DMS53 (cell line): ENCODE measurements around the gene OR6N1.

Experiments
- DNase-seq: peaks from one replicate; lab custom pipeline; 2025; lab: John Stamatoyannopoulos, UW

OR6N1 gene

DNA sequence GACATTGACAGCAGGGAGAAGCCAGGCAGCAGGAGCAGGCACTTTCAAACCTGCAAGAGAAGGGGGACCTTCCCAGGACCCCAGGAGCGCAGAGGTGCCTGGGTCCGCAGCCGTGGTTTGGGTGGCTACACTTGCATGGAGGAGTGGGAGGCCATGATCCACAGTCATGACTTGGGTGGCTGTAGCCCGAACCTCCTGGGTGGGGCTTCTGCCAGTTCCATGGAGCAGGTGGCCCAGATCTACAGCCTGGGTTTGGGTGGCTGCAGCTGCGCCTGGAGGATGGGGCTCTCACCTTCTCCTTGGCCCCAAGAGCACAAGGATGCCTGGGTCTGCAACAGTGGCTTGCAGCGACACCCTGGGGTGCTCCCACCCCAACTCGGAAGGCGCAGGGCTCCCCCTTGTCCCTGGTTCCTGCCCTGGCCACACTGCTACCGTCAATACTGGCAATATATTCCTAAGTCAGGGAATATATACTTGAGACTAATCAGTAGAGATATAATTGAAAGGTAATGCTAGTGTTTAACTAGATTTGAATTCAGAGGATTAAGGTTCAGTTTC lies 19.8 kb downstream of the OR6N1 start:
- no peak for DNase-seq

DNA sequence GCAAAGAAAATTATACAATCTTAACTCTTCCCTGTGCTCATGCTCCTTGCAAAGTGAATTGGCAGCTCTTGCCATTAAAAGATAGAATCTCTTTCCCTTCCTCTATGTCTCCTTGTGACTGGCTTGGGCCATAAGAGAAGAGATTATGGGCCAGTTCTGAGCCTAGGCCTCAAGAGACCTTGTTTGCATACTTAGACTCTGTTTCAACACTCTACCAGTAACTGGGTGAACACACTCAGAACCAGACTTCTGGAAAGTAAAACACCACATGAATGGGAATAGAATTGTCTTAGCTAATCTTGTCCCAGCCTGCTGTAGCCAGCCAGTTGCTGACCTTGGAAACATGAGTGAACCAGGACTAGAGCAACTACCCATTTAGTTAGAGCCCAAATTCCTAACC lies 36.1 kb downstream of the OR6N1 start:
- DNase-seq = no peak

- no peak for DNase-seq
Observed at GRCh38 chr1:158732524-158732923, 39.5 kb downstream of the OR6N1 start.

- DNase-seq = no peak
Observed at GRCh38 chr1:158731707-158732106, 40.3 kb downstream of the OR6N1 start.

DNA sequence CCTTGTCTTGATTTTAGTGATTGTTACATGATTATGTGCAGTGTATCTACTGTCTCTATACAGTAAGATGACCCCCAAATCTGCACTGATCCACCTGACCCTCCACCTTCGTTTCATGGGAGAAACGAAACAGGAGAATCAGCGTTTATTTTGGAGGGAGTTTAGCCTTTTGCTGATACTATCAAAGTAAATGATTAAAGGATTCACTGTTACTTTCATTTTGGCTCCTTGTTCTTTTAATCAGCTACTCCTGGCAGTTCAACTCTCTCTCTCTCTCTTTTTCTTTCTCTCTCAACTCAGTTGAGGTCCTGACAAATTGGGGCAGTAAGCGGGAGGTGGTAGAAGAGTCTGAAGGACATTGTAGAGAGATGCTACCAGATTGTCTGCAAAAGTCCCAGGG lies 41.5 kb downstream of the OR6N1 start:
- DNase-seq = no peak

GRCh38 chr1:158728510-158729225 lies 43.3 kb downstream of the OR6N1 start:
- DNase-seq = no peak

- DNase-seq = no peak
Observed at GRCh38 chr1:158724442-158724841, 47.6 kb downstream of the OR6N1 start.

DNA sequence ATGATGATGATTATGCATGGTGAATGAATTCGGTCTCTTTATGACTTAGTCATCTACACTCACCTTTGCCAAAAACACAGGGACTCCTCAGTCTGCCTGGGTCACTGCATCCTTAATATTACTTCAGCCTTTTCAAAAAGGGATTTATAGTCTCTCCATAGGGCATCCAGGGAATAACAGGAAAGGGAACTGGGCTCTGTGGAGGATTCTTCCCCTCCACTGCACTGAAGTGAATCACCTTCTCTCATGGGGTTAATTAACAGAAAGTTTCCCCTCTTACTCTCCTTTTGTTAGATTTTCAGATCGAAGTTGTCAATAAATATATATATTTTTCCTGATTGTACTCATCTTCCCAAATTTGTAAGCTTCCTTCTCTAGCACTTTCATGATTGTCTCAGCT lies 51.4 kb downstream of the OR6N1 start, which contains the start of gene OR6K3:
Gene OR6K3 (minus strand): TSS at position 101 of the 400 bp plus-strand sequence. CDS start 2,605 bp downstream, outside the sequence.
- DNase-seq = no peak

DNA sequence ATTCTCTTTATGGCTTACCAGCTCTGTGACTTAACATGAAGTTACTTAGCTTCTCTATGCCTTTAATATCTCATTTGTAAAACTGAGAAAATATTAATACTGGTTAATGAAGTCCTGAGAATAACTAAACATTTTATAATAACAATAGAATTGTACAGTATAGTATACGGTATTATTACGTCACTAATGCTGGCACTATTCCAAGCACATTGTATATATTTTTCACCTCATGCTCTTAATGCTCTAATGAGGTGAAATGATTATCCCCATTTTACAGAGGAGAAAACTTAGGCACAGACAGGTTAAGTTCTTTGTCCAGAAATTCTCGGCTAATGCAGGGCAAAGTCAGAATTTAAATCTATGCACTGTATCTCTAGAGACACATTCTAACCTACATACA lies 52.3 kb downstream of the OR6N1 start:
- no peak for DNase-seq

DNA sequence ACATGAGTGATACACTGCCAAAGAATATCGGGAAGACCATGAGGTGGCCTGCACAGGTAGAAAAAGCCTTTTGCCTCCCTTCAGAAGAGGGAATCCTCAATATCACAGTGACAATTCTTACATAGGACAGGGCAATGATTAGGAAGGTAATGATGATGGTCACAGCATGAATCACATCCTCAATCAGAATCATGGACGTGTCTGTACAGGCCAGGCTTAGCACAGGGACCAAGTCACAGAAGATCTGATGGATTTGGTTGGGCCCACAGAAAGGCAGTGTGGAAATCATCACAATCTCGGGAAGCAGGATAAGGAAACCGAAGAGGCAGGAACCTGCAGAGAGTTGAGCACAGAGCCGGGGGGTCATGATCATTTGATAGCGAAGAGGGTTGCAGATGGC lies 54.7 kb downstream of the OR6N1 start:
- no peak for DNase-seq

- no peak for DNase-seq
Observed at GRCh38 chr1:158716335-158716734, 55.7 kb downstream of the OR6N1 start.

DNA sequence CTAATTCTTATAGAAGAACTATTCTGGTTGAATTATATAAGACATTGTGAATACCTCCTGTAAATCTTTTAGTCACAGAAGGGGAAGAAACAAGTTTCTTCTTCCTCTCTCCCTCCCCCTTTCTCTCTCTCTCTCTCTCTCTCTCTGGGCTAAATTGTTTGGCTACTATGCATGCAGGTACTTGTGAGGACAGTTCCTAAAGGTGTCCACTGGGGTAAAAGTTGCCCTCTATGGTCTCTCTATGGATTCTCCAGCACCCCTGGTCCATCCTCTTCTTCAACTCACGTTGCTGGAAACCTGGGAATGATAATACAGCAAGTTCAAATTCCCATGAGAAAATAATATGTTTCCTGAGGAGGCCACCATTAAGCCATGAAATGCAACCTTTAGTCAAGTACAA lies 57.2 kb downstream of the OR6N1 start:
- no peak for DNase-seq
